Osteoblast (primary cell): ENCODE results near the gene HRH2. TPM values are rescaled to one million over a fixed set of nuclear protein-coding genes. Genes with fewer than 3 reads are reported as not detected.
A peak's percentile ranks its signal among the peaks of the same experiment; 100 is the strongest.
"Not testable (repeated sequence)": the region's sequence is repeated elsewhere in the genome, so short reads cannot be mapped to it uniquely, and the experiment has no call there.

Experiments used
- DNase-seq: peaks from one replicate; pipeline ENCODE4 v3.0.0; 2011; ENCODE audit warnings: low spot score, mixed read lengths; ENCODE audit not compliant: insufficient read length; ENCODE audit errors: missing footprints
- H2AFZ ChIP-seq: 2 replicates; pipeline ENCODE4 v1.6.0; 2011; ENCODE audit warnings: mild to moderate bottlenecking, low read length
- H3K27ac ChIP-seq: 2 replicates; pipeline ENCODE4 v1.5.1; 2011; ENCODE audit warnings: mild to moderate bottlenecking, low read depth, low read length, moderate library complexity
- H3K27me3 ChIP-seq: 2 replicates; pipeline ENCODE4 v1.6.0; 2012; ENCODE audit warnings: mild to moderate bottlenecking, control low read depth, inconsistent platforms, low read length, moderate library complexity; ENCODE audit not compliant: insufficient read depth
- H3K36me3 ChIP-seq: 2 replicates; pipeline ENCODE4 v1.5.1; 2011; ENCODE audit warnings: mild to moderate bottlenecking, low read length, control low read depth, moderate library complexity; ENCODE audit not compliant: insufficient read depth
- H3K4me1 ChIP-seq: 2 replicates; pipeline ENCODE4 v1.5.1; 2011; ENCODE audit warnings: mild to moderate bottlenecking, low read length, control low read depth, moderate library complexity; ENCODE audit not compliant: insufficient read depth
- H3K4me2 ChIP-seq: 2 replicates; pipeline ENCODE4 v1.6.0; 2011; ENCODE audit warnings: mild to moderate bottlenecking, low read length; ENCODE audit not compliant: insufficient read depth
- H3K4me3 ChIP-seq: fragments of 200-600 bp; sonication (generic); 3 replicates; pipeline ENCODE4 v1.5.1; 2012; ENCODE audit warnings: mild to moderate bottlenecking, low read length, inconsistent platforms; ENCODE audit not compliant: insufficient read depth
- H3K79me2 ChIP-seq: 2 replicates; pipeline ENCODE4 v1.6.0; 2012; ENCODE audit warnings: mild to moderate bottlenecking, low read length, control low read depth, inconsistent platforms; ENCODE audit not compliant: insufficient read depth
- H3K9me3 ChIP-seq: 2 replicates; pipeline ENCODE4 v1.5.1; 2011; ENCODE audit warnings: low read depth, low read length, control low read depth
- H4K20me1 ChIP-seq: 2 replicates; pipeline ENCODE4 v1.6.0; 2012; ENCODE audit warnings: mild to moderate bottlenecking, low read length, control low read depth; ENCODE audit not compliant: insufficient read depth
- total RNA-seq: library from RNA; depleted of rRNA; stranded (reverse); fragments of >200 nt; gene quantifications from 2 replicates; pipeline ENCODE4 v1.2.3, GENCODE V29; 2012
- TF ChIP-seq, protein P1 (sequence below): IDR thresholded peaks from 2 replicates; pipeline ENCODE4 v1.5.1; 2011; ENCODE audit warnings: mild to moderate bottlenecking, low read depth, low read length, moderate library complexity; ENCODE audit errors: extremely low read depth

HRH2 gene
- total RNA-seq, 1 donor, result 0.36 TPM

DNA sequence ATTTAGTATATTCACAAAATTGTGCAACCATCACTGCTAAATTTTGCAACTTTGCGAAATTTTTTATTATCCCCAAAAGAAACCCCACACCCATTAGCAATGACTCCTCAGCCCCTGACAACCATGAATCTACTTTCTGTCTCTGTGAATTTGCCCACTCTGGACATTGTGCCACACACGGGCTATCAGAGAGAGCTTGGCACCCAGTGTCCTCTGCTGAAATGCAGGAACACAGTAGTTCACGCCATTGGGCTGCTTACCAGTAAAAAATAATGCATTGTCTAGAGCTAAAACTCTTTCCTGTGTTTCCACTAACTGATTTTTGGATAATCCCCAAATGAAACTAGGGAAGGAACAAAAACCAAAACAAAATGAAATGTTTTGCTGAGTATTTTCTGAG, 60.0 kb downstream of the HRH2 start:
- Histone ChIP-seq H3K36me3 (no peaks in the 10 kb centered on the region), H2AFZ (no peak overlapping the region)
- TF ChIP-seq, protein P1, sequence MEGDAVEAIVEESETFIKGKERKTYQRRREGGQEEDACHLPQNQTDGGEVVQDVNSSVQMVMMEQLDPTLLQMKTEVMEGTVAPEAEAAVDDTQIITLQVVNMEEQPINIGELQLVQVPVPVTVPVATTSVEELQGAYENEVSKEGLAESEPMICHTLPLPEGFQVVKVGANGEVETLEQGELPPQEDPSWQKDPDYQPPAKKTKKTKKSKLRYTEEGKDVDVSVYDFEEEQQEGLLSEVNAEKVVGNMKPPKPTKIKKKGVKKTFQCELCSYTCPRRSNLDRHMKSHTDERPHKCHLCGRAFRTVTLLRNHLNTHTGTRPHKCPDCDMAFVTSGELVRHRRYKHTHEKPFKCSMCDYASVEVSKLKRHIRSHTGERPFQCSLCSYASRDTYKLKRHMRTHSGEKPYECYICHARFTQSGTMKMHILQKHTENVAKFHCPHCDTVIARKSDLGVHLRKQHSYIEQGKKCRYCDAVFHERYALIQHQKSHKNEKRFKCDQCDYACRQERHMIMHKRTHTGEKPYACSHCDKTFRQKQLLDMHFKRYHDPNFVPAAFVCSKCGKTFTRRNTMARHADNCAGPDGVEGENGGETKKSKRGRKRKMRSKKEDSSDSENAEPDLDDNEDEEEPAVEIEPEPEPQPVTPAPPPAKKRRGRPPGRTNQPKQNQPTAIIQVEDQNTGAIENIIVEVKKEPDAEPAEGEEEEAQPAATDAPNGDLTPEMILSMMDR, result no peak

GRCh38 chr5:175718401-175719108, 60.7 kb downstream of the HRH2 start:
- Histone ChIP-seq H3K9me3 (no peaks in the 10 kb centered on the region), H3K4me2 (no peak overlapping the region), H3K27me3 (no peaks in the 10 kb centered on the region), H3K4me1 (no peaks in the 10 kb centered on the region), H2AFZ (no peak overlapping the region), H3K36me3 (no peaks in the 10 kb centered on the region), H3K79me2 (no peaks in the 10 kb centered on the region), H4K20me1 (no peaks in the 10 kb centered on the region), H3K27ac (no peak overlapping the region), H3K4me3 (no peak overlapping the region)
- TF ChIP-seq, protein P1, result peak; percentile 60
- no peak for DNase-seq

More for the DNA sequence above, 60.0 kb downstream of the HRH2 start:
- no peaks in the 10 kb centered on the region for H3K27me3 ChIP-seq
- H4K20me1 ChIP-seq, result no peaks in the 10 kb centered on the region
- no peak overlapping the region for H3K4me3 ChIP-seq
- no peak for DNase-seq
- no peaks in the 10 kb centered on the region for H3K9me3 ChIP-seq
- no peaks in the 10 kb centered on the region for H3K79me2 ChIP-seq
- H3K27ac ChIP-seq, result no peak overlapping the region
- H3K4me1 ChIP-seq, result no peaks in the 10 kb centered on the region
- no peak overlapping the region for H3K4me2 ChIP-seq

GRCh38 chr5:175719109-175719432, 61.2 kb downstream of the HRH2 start:
- not testable (repeated sequence) for H3K79me2 ChIP-seq, H3K9me3 ChIP-seq, H2AFZ ChIP-seq, DNase-seq, H3K4me3 ChIP-seq, H3K4me2 ChIP-seq, H3K4me1 ChIP-seq, H3K27me3 ChIP-seq, H3K27ac ChIP-seq, H4K20me1 ChIP-seq, H3K36me3 ChIP-seq

DNA sequence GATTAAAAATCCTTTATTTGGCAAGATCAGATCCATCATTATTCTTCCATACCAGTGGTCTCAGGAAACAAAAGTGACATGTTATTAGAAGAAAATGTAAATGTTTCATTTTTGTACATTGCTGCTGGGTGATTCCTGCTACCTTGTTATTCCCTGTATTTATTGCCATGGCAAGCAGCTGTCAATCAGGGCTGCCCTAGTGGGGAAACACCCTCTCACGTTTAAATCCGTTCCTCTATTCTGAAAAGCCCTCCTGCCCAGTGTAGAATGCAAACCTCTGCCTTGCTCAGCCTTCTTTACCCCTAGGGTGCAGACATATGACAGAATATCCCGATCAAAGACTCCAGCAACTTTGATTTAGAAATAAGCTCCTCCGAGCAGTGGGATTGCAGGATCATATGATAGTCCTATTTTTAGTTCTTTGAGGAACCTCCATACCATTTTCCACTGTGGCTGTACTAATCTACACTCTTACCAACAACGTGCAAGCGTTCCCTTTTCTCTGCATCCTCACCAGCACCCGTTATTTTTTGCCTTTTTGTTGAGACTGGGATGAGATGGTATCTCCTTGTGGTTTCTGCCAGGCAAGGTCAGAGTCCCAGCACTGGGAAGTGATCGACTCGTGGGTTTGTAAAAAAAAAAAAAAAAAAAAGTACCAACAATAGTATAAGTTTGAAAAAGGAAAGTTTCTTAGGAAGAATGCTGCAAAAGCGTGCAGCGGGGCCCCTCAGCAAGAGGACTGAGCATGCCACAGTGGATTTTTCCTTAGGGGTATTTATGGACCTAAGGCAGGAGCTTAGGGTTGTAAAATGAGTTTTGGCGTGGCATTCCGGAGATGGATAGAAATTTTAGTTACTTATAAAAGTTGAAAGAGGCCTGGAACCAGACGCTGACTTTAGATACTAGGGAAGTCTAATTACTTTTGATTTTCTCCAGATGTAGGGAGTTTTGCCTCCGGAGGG, 66.7 kb downstream of the HRH2 start:
- H3K9me3 ChIP-seq, result no peaks in the 10 kb centered on the region
- H3K79me2 ChIP-seq, result no peaks in the 10 kb centered on the region
- TF ChIP-seq, protein P1, result no peak
- H2AFZ ChIP-seq, result no peak overlapping the region
- no peak for DNase-seq
- H3K27me3 ChIP-seq, result no peaks in the 10 kb centered on the region
- no peak overlapping the region for H3K4me2 ChIP-seq
- no peaks in the 10 kb centered on the region for H4K20me1 ChIP-seq
- H3K4me1 ChIP-seq, result no peaks in the 10 kb centered on the region
- H3K27ac ChIP-seq, result no peak overlapping the region
- no peak overlapping the region for H3K4me3 ChIP-seq
- no peaks in the 10 kb centered on the region for H3K36me3 ChIP-seq
